HepG2 (cell line): ENCODE data around the gene TCF12. TPM values are rescaled to one million over a fixed set of nuclear protein-coding genes. Genes with fewer than 3 reads are reported as not detected.

Source experiments
- ATAC-seq: fragments of 200-7000 bp; cut with Tn5 transposase; 3 replicates; pipeline ENCODE4 v1.9.1; 2020; ENCODE audit warnings: mild to moderate bottlenecking, moderate library complexity
- BruUV-seq: library from RNA; stranded (reverse); fragments of 400-500 nt; replicated peaks from 2 replicates; lab custom pipeline; 2021; lab: Mats Ljungman, UMichigan
- CTCF ChIA-PET: fragments of 300-600 bp; formaldehyde crosslinking; extraction: SDS; loops from one replicate; lab custom pipeline; 2021; ENCODE audit warnings: low total read pairs, inconsistent platforms, low intra/inter-chr PET ratio; lab: Yijun Ruan, JAX
- POLR2A ChIA-PET: fragments of 350-600 bp; sonication (Branson Sonifier 250); formaldehyde crosslinking; loops from one replicate; lab custom pipeline; 2020; ENCODE audit warnings: antibody characterized with exemption, inconsistent platforms; lab: Yijun Ruan, JAX
- DNase-seq: peaks from one replicate; pipeline ENCODE4 v3.0.0-alpha.2; 2015; ENCODE audit warnings: low spot score
- FAIRE-seq: peaks from 3 replicates; lab custom pipeline; 2011; peaks lifted over from hg19 to GRCh38; lab: Jason Lieb, UNC
- H2AFZ ChIP-seq: one replicate; pipeline ENCODE4 v1.6.1; 2011; ENCODE audit warnings: low read length, inconsistent platforms
- H3K27ac ChIP-seq: fragments of 300-600 bp; 3 replicates; pipeline ENCODE4 v1.8.0; 2011; ENCODE audit warnings: mixed run types, mild to moderate bottlenecking, mixed read lengths, low read length, inconsistent platforms; ENCODE audit not compliant: insufficient read depth; ENCODE audit errors: extremely low read length
- H3K27me3 ChIP-seq, 2 experiments: fragments of 200-600 bp in 1 of 2; 2 replicates in 1 of 2; 3 replicates in 1 of 2; pipeline versions ENCODE4 v1.6.0 to v1.8.0; 2011; ENCODE audit warnings: low read length in 2 of 2, mild to moderate bottlenecking in 2 of 2, moderate library complexity in 2 of 2, inconsistent platforms in 1 of 2; ENCODE audit not compliant: insufficient read depth in 2 of 2, control insufficient read depth in 1 of 2
- H3K36me3 ChIP-seq, 2 experiments: fragments of 200-600 bp in 1 of 2; replicated peaks in 1 of 2; 2 replicates in 1 of 2; 3 replicates in 1 of 2; pipeline versions ENCODE4 v1.5.1 to v1.8.0; 2011; ENCODE audit warnings: low read length in 2 of 2, inconsistent platforms in 1 of 2; ENCODE audit not compliant: insufficient read depth in 2 of 2, control insufficient read depth in 1 of 2
- H3K4me1 ChIP-seq: 2 replicates; pipeline ENCODE4 v1.5.1; 2012; ENCODE audit warnings: low read length, inconsistent platforms; ENCODE audit not compliant: insufficient read depth
- H3K4me2 ChIP-seq: 2 replicates; pipeline ENCODE4 v1.6.0; 2011; ENCODE audit warnings: low read depth, low read length, inconsistent platforms
- H3K4me3 ChIP-seq, 3 experiments: fragments of 200-600 bp in 1 of 3; sonication (generic), shearing (Covaris generic) in 1 of 3; replicated peaks in 1 of 3; 2 replicates each; pipeline ENCODE4 v1.5.1; 2011 to 2016; ENCODE audit warnings: low read length in 3 of 3, inconsistent platforms in 2 of 3, low read depth in 2 of 3, mild to moderate bottlenecking in 2 of 3, control low read depth in 1 of 3, mixed read lengths in 1 of 3; ENCODE audit not compliant: insufficient read depth in 1 of 3
- H3K79me2 ChIP-seq: one replicate; pipeline ENCODE4 v1.6.1; 2011; ENCODE audit warnings: low read length, inconsistent platforms; ENCODE audit not compliant: insufficient read depth
- H3K9ac ChIP-seq: 2 replicates; pipeline ENCODE4 v1.6.0; 2011; ENCODE audit warnings: mild to moderate bottlenecking, low read depth, low read length, inconsistent platforms; ENCODE audit not compliant: insufficient read depth
- H3K9me3 ChIP-seq: 2 replicates; pipeline ENCODE4 v1.5.1; 2012; ENCODE audit warnings: mild to moderate bottlenecking, low read length
- H4K20me1 ChIP-seq: 2 replicates; pipeline ENCODE4 v1.6.0; 2011; ENCODE audit warnings: inconsistent platforms, mild to moderate bottlenecking, low read length, moderate library complexity; ENCODE audit not compliant: insufficient read depth
- ELF4 ChIP-seq: sonication (generic); formaldehyde crosslinking; IDR thresholded peaks from 2 replicates; pipeline ENCODE4 v1.5.0; 2020; ENCODE audit warnings: missing genetic modification reagents, mild to moderate bottlenecking, moderate library complexity, borderline replicate concordance
- FOXM1 ChIP-seq: sonication (generic); formaldehyde crosslinking; IDR thresholded peaks from 2 replicates; pipeline ENCODE4 v1.5.0; 2020; ENCODE audit warnings: missing genetic modification reagents
- GABPA ChIP-seq, 2 experiments: IDR thresholded peaks; 2 replicates each; pipeline ENCODE4 v1.6.1; 2011 to 2016; ENCODE audit warnings: low read depth in 2 of 2, low read length in 1 of 2, missing biosample characterization in 1 of 2, missing genetic modification characterization in 1 of 2
- HOXA5 ChIP-seq: sonication (generic); formaldehyde crosslinking; IDR thresholded peaks from 2 replicates; pipeline ENCODE4 v1.4.0; 2020; ENCODE audit warnings: missing genetic modification reagents
- HOXD1 ChIP-seq: sonication (generic); formaldehyde crosslinking; IDR thresholded peaks from 2 replicates; pipeline ENCODE4 v1.5.0; 2020; ENCODE audit warnings: missing genetic modification reagents
- MEF2D ChIP-seq: sonication (generic); formaldehyde crosslinking; IDR thresholded peaks from 2 replicates; pipeline ENCODE4 v1.5.1; 2020; ENCODE audit warnings: mild to moderate bottlenecking, missing genetic modification reagents
- NAIF1 ChIP-seq: sonication (generic); formaldehyde crosslinking; IDR thresholded peaks from 2 replicates; pipeline ENCODE4 v1.5.0; 2020; ENCODE audit warnings: mild to moderate bottlenecking, missing genetic modification reagents, borderline replicate concordance
- PAF1 ChIP-seq: IDR thresholded peaks from 2 replicates; pipeline ENCODE4 v1.6.1; 2016; ENCODE audit warnings: missing genetic modification reagents, missing compliant biosample characterization
- SCMH1 ChIP-seq: sonication (generic); formaldehyde crosslinking; IDR thresholded peaks from 2 replicates; pipeline ENCODE4 v1.9.0; 2021; ENCODE audit warnings: missing genetic modification reagents, mild to moderate bottlenecking, borderline replicate concordance
- STAT5B ChIP-seq: sonication (generic); formaldehyde crosslinking; IDR thresholded peaks from 2 replicates; pipeline ENCODE4 v1.4.0; 2020; ENCODE audit warnings: missing genetic modification reagents
- ZHX1 ChIP-seq: sonication (generic); formaldehyde crosslinking; IDR thresholded peaks from 2 replicates; pipeline ENCODE4 v1.8.1; 2022; ENCODE audit warnings: low read depth, mild to moderate bottlenecking, missing genetic modification reagents
- ZNF225 ChIP-seq: sonication (generic); formaldehyde crosslinking; IDR thresholded peaks from 2 replicates; pipeline ENCODE4 v1.4.0; 2020; ENCODE audit warnings: mild to moderate bottlenecking, missing genetic modification reagents
- ZNF615 ChIP-seq: sonication (generic); formaldehyde crosslinking; IDR thresholded peaks from 2 replicates; pipeline ENCODE4 v1.5.0; 2020; ENCODE audit warnings: mild to moderate bottlenecking, missing genetic modification reagents, borderline replicate concordance
- WGBS: methylation state at CpG from one replicate; pipeline ENCODE4 v1.1.6; 2017; ENCODE audit warnings: low lambda C conversion rate; 5-methylcytosine and 5-hydroxymethylcytosine counted together
- in situ Hi-C: cut with HindIII; loops from 2 replicates; pipeline ENCODE4 v1.10.0; 2017; ENCODE audit warnings: low pct_unique_long_range_greater_than_20kb; ENCODE audit not compliant: extremely low pct_ligation_motif_present
- intact Hi-C: fragments of 100-400 bp; cut with micrococcal nuclease; formaldehyde crosslinking; loops from one replicate; pipeline ENCODE4 v1.10.0; 2022; ENCODE audit not compliant: unreplicated experiment
- polyA plus RNA-seq, 8 experiments: library from polyadenylated mRNA; depleted of rRNA in 3 of 8; stranded (reverse) in 7 of 8; unstranded in 1 of 8; fragments of >200 nt; fragmentation: Illumina TruSeq in 4 of 8; extraction: Trizol in 4 of 8; gene quantifications; 2 replicates each; pipeline versions ENCODE4 v1.2.1 to v1.2.3, GENCODE V29; 2011 to 2016; ENCODE audit warnings: low read depth in 4 of 8, missing spikeins in 1 of 8, mixed read lengths in 1 of 8; ENCODE audit not compliant: insufficient read depth in 1 of 8
- total RNA-seq, 5 experiments: library from RNA; depleted of rRNA; stranded (reverse); fragments of >200 nt; fragmentation: Illumina TruSeq; extraction: Trizol; gene quantifications; 2 replicates each; pipeline ENCODE4 v1.2.3, GENCODE V29; 2016; ENCODE audit warnings: low read depth in 1 of 5
- TF ChIP-seq, protein P1 (sequence below): sonication (generic); formaldehyde crosslinking; IDR thresholded peaks from 2 replicates; pipeline ENCODE4 v1.4.0; 2020; ENCODE audit warnings: missing genetic modification reagents
- TF ChIP-seq, protein P2 (sequence below): sonication (generic); formaldehyde crosslinking; conservative IDR thresholded peaks from 2 replicates; pipeline ENCODE4 v1.5.0; 2020; ENCODE audit warnings: missing genetic modification reagents

Gene TCF12
- total and polyA plus RNA-seq, 2 of the 13 experiments (the other 11 are each of a cell fraction or from before 2014, with no cell fraction given) = 48.6 to 51.1 TPM

- CTCF ChIA-PET = no interaction called here
- POLR2A ChIA-PET = no interaction called here
- in situ Hi-C loops = no loop called here
- no peak for TF ChIP-seq FOXM1 (CRISPR knock-in tag)
- TF ChIP-seq STAT5B (CRISPR knock-in tag) = no peak
- TF ChIP-seq MEF2D (CRISPR knock-in tag) = no peak
- no peak for TF ChIP-seq GABPA (IDR thresholded peaks at IDR 0.05; ENCODE audit: low read depth, low read length)
- TF ChIP-seq GABPA (CRISPR knock-in tag; IDR thresholded peaks at IDR 0.05; ENCODE audit: low read depth) = no peak
- no peak for TF ChIP-seq SCMH1 (CRISPR knock-in tag)
- TF ChIP-seq, protein P1, sequence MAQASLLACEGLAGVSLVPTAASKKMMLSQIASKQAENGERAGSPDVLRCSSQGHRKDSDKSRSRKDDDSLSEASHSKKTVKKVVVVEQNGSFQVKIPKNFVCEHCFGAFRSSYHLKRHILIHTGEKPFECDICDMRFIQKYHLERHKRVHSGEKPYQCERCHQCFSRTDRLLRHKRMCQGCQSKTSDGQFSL = no peak
- TF ChIP-seq ELF4 (CRISPR knock-in tag) = no peak
- no peak for TF ChIP-seq HOXA5 (CRISPR knock-in tag)
- TF ChIP-seq, protein P2, sequence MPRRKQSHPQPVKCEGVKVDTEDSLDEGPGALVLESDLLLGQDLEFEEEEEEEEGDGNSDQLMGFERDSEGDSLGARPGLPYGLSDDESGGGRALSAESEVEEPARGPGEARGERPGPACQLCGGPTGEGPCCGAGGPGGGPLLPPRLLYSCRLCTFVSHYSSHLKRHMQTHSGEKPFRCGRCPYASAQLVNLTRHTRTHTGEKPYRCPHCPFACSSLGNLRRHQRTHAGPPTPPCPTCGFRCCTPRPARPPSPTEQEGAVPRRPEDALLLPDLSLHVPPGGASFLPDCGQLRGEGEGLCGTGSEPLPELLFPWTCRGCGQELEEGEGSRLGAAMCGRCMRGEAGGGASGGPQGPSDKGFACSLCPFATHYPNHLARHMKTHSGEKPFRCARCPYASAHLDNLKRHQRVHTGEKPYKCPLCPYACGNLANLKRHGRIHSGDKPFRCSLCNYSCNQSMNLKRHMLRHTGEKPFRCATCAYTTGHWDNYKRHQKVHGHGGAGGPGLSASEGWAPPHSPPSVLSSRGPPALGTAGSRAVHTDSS (CRISPR knock-in tag) = no peak
- TF ChIP-seq HOXD1 = no peak
- TF ChIP-seq ZNF225 (CRISPR knock-in tag) = no peak
- TF ChIP-seq NAIF1 (CRISPR knock-in tag) = no peak
- TF ChIP-seq ZNF615 (CRISPR knock-in tag) = no peak
- no peak for TF ChIP-seq ZHX1 (CRISPR knock-in tag)
- no peak for TF ChIP-seq PAF1 (CRISPR knock-in tag)
Observed at GRCh38 chr15:57256939-57257338, 338.5 kb downstream of the TCF12 start.

More at GRCh38 chr15:57256939-57257338, 338.5 kb downstream of the TCF12 start:
- ATAC-seq (no peak), DNase-seq (no peak), FAIRE-seq (no peak)
- Histone ChIP-seq H3K36me3 (peaks cover 3 to 38% of the 10 kb centered on the region in 2 experiments), H3K4me1 (no peaks in the 10 kb centered on the region), H4K20me1 (no peaks in the 10 kb centered on the region), H3K9ac (no peak overlapping the region), H3K79me2 (no peaks in the 10 kb centered on the region), H2AFZ (no peak overlapping the region), H3K4me2 (no peak overlapping the region), H3K4me3 (no peak overlapping the region), H3K27ac (no peak overlapping the region), H3K9me3 (no peaks in the 10 kb centered on the region), H3K27me3 (no peaks in the 10 kb centered on the region)
- whole genome bisulfite sequencing = 89% methylated on average over 2 of the region's 2 CpGs
- BruUV-seq = no TSS peak
- intact Hi-C loops = no loop called here
